GM18951 (cell line): ENCODE results near the gene SLC25A34.

Source experiments
- POLR2A ChIP-seq: IDR thresholded peaks from 4 replicates; pipeline ENCODE4 v1.6.1; 2011; ENCODE audit warnings: mild to moderate bottlenecking; ENCODE audit not compliant: insufficient read length, insufficient read depth; ENCODE audit errors: extremely low read depth
- in situ Hi-C: fragments of 300-500 bp; cut with MboI; formaldehyde crosslinking; loops from one replicate; pipeline ENCODE4 v1.12.0; 2022; ENCODE audit warnings: low sequenced_read_pairs, mixed read lengths, inconsistent platforms; ENCODE audit not compliant: unreplicated experiment

The SLC25A34 gene

GRCh38 chr1:15704526-15705183 lies 31.4 kb upstream of the SLC25A34 start:
- no peak for TF ChIP-seq POLR2A
- in situ Hi-C loops, result no loop called here

GRCh38 chr1:15705184-15705566 lies 30.9 kb upstream of the SLC25A34 start:
- no peak for TF ChIP-seq POLR2A
- in situ Hi-C loops, result no loop called here

- in situ Hi-C loops, result no loop called here
- TF ChIP-seq POLR2A, result no peak
Measured at GRCh38 chr1:15706751-15707150, 29.3 kb upstream of the SLC25A34 start.

GRCh38 chr1:15707239-15707925 lies 28.7 kb upstream of the SLC25A34 start:
- in situ Hi-C loops, result no loop called here
- TF ChIP-seq POLR2A, result no peak

- no peak for TF ChIP-seq POLR2A
- in situ Hi-C loops, result no loop called here
Measured at GRCh38 chr1:15708486-15709137, 27.4 kb upstream of the SLC25A34 start.

GRCh38 chr1:15709226-15709625 lies 26.8 kb upstream of the SLC25A34 start:
- TF ChIP-seq POLR2A, result no peak
- in situ Hi-C loops, result no loop called here

- in situ Hi-C loops, result no loop called here
- no peak for TF ChIP-seq POLR2A
Measured at GRCh38 chr1:15712168-15712567, 23.9 kb upstream of the SLC25A34 start.

GRCh38 chr1:15714406-15715136 lies 21.5 kb upstream of the SLC25A34 start:
- TF ChIP-seq POLR2A, result no peak
- in situ Hi-C loops, result no loop called here

- TF ChIP-seq POLR2A, result no peak
- in situ Hi-C loops, result no loop called here
Measured at GRCh38 chr1:15717418-15718125, 18.5 kb upstream of the SLC25A34 start.

- no peak for TF ChIP-seq POLR2A
- in situ Hi-C loops, result no loop called here
Measured at GRCh38 chr1:15718199-15718601, 17.9 kb upstream of the SLC25A34 start.

GRCh38 chr1:15719381-15720120 lies 16.5 kb upstream of the SLC25A34 start:
- no peak for TF ChIP-seq POLR2A
- in situ Hi-C loops, result no loop called here

GRCh38 chr1:15720861-15721260 lies 15.2 kb upstream of the SLC25A34 start:
- in situ Hi-C loops, result no loop called here
- TF ChIP-seq POLR2A, result no peak
